ENCODE measurements around the gene ADAMTS19. TPM values are rescaled to one million over a fixed set of nuclear protein-coding genes. Genes with fewer than 3 reads are reported as not detected.

Gene ADAMTS19
- total RNA-seq, 1 experiment from 2014 or later: not detected

GRCh38 chr5:129460936-129461710 is 1.0 kb downstream of the ADAMTS19 start:
- in situ Hi-C loops (cut with HindIII; ENCODE audit: low pct_unique_long_range_greater_than_20kb, low sequenced_read_pairs): no loop called here
- DNase-seq (ENCODE audit: low read depth): no peak

GRCh38 chr5:129461711-129462332 is 1.7 kb downstream of the ADAMTS19 start:
- in situ Hi-C loops (cut with HindIII; ENCODE audit: low pct_unique_long_range_greater_than_20kb, low sequenced_read_pairs): no loop called here
- no peak for DNase-seq (ENCODE audit: low read depth)

GRCh38 chr5:129465776-129466344 is 5.8 kb downstream of the ADAMTS19 start:
- DNase-seq (ENCODE audit: low read depth): no peak
- in situ Hi-C loops (cut with HindIII; ENCODE audit: low pct_unique_long_range_greater_than_20kb, low sequenced_read_pairs): no loop called here

GRCh38 chr5:129474544-129474943 is 14.4 kb downstream of the ADAMTS19 start:
- DNase-seq (ENCODE audit: low read depth): no peak
- in situ Hi-C loops (cut with HindIII; ENCODE audit: low pct_unique_long_range_greater_than_20kb, low sequenced_read_pairs): no loop called here

GRCh38 chr5:129476751-129477150 is 16.7 kb downstream of the ADAMTS19 start:
- no peak for DNase-seq (ENCODE audit: low read depth)
- in situ Hi-C loops (cut with HindIII; ENCODE audit: low pct_unique_long_range_greater_than_20kb, low sequenced_read_pairs): no loop called here

GRCh38 chr5:129477532-129477931 is 17.4 kb downstream of the ADAMTS19 start:
- in situ Hi-C loops (cut with HindIII; ENCODE audit: low pct_unique_long_range_greater_than_20kb, low sequenced_read_pairs): no loop called here
- no peak for DNase-seq (ENCODE audit: low read depth)

- in situ Hi-C loops (cut with HindIII; ENCODE audit: low pct_unique_long_range_greater_than_20kb, low sequenced_read_pairs): no loop called here
- DNase-seq (ENCODE audit: low read depth): no peak
These were observed 21.1 kb downstream of the ADAMTS19 start for GRCh38 chr5:129481161-129481560.

GRCh38 chr5:129496421-129496820 is 36.3 kb downstream of the ADAMTS19 start:
- in situ Hi-C loops (cut with HindIII; ENCODE audit: low pct_unique_long_range_greater_than_20kb, low sequenced_read_pairs): no loop called here
- no peak for DNase-seq (ENCODE audit: low read depth)

GRCh38 chr5:129496864-129497595 is 36.9 kb downstream of the ADAMTS19 start:
- in situ Hi-C loops (cut with HindIII; ENCODE audit: low pct_unique_long_range_greater_than_20kb, low sequenced_read_pairs): no loop called here
- DNase-seq (ENCODE audit: low read depth): no peak

GRCh38 chr5:129499208-129499852 is 39.2 kb downstream of the ADAMTS19 start:
- in situ Hi-C loops (cut with HindIII; ENCODE audit: low pct_unique_long_range_greater_than_20kb, low sequenced_read_pairs): no loop called here
- DNase-seq (ENCODE audit: low read depth): no peak

GRCh38 chr5:129500101-129500500 is 40.0 kb downstream of the ADAMTS19 start:
- in situ Hi-C loops (cut with HindIII; ENCODE audit: low pct_unique_long_range_greater_than_20kb, low sequenced_read_pairs): no loop called here
- DNase-seq (ENCODE audit: low read depth): no peak

- DNase-seq (ENCODE audit: low read depth): no peak
- in situ Hi-C loops (cut with HindIII; ENCODE audit: low pct_unique_long_range_greater_than_20kb, low sequenced_read_pairs): no loop called here
These were observed 46.0 kb downstream of the ADAMTS19 start for GRCh38 chr5:129506086-129506485.

GRCh38 chr5:129506950-129507349 is 46.9 kb downstream of the ADAMTS19 start:
- in situ Hi-C loops (cut with HindIII; ENCODE audit: low pct_unique_long_range_greater_than_20kb, low sequenced_read_pairs): no loop called here

GRCh38 chr5:129507527-129507926 is 47.4 kb downstream of the ADAMTS19 start:
- DNase-seq (ENCODE audit: low read depth): no peak
- in situ Hi-C loops (cut with HindIII; ENCODE audit: low pct_unique_long_range_greater_than_20kb, low sequenced_read_pairs): no loop called here

More at GRCh38 chr5:129506950-129507349, 46.9 kb downstream of the ADAMTS19 start:
- DNase-seq (ENCODE audit: low read depth): no peak

GRCh38 chr5:129508606-129509005 is 48.5 kb downstream of the ADAMTS19 start:
- in situ Hi-C loops (cut with HindIII; ENCODE audit: low pct_unique_long_range_greater_than_20kb, low sequenced_read_pairs): no loop called here
- DNase-seq (ENCODE audit: low read depth): no peak

GRCh38 chr5:129509363-129509975 is 49.4 kb downstream of the ADAMTS19 start:
- DNase-seq (ENCODE audit: low read depth): no peak
- in situ Hi-C loops (cut with HindIII; ENCODE audit: low pct_unique_long_range_greater_than_20kb, low sequenced_read_pairs): no loop called here

GRCh38 chr5:129511291-129511690 is 51.2 kb downstream of the ADAMTS19 start:
- in situ Hi-C loops (cut with HindIII; ENCODE audit: low pct_unique_long_range_greater_than_20kb, low sequenced_read_pairs): no loop called here
- no peak for DNase-seq (ENCODE audit: low read depth)

GRCh38 chr5:129541051-129541450 is 81.0 kb downstream of the ADAMTS19 start:
- DNase-seq (ENCODE audit: low read depth): no peak
- in situ Hi-C loops (cut with HindIII; ENCODE audit: low pct_unique_long_range_greater_than_20kb, low sequenced_read_pairs): no loop called here
